PFSK-1 (cell line): ENCODE results near the gene FAIM2.

ENCODE experiments used
- FOXP2 ChIP-seq: optimal IDR thresholded peaks from 2 replicates; pipeline ENCODE3; 2011; ENCODE audit warnings: borderline replicate concordance, control low read depth, inconsistent platforms; ENCODE audit not compliant: insufficient read depth; ENCODE audit errors: extremely low read length, extremely low read depth
- POLR2AphosphoS5 ChIP-seq: IDR thresholded peaks from 2 replicates; pipeline ENCODE4 v1.6.1; 2012; ENCODE audit warnings: low read depth, mild to moderate bottlenecking, control low read depth, low read length, moderate library complexity
- SIN3A ChIP-seq: IDR thresholded peaks from 2 replicates; pipeline ENCODE4 v1.6.1; 2012; ENCODE audit warnings: mild to moderate bottlenecking, low read length, moderate library complexity, borderline replicate concordance; ENCODE audit not compliant: insufficient read depth
- TAF1 ChIP-seq: IDR thresholded peaks from 2 replicates; pipeline ENCODE4 v1.6.1; 2012; ENCODE audit warnings: low read length, control low read depth, borderline replicate concordance; ENCODE audit not compliant: insufficient read depth
- TF ChIP-seq, protein P1 (sequence below), 2 experiments: IDR thresholded peaks; 2 replicates each; pipeline versions ENCODE4 v1.6.1 to v1.8.0; 2011 to 2012; ENCODE audit warnings: low read depth in 2 of 2, low read length in 2 of 2, control low read depth in 1 of 2, inconsistent platforms in 1 of 2, mild to moderate bottlenecking in 1 of 2, moderate library complexity in 1 of 2; ENCODE audit not compliant: insufficient read depth in 1 of 2

Gene FAIM2

DNA sequence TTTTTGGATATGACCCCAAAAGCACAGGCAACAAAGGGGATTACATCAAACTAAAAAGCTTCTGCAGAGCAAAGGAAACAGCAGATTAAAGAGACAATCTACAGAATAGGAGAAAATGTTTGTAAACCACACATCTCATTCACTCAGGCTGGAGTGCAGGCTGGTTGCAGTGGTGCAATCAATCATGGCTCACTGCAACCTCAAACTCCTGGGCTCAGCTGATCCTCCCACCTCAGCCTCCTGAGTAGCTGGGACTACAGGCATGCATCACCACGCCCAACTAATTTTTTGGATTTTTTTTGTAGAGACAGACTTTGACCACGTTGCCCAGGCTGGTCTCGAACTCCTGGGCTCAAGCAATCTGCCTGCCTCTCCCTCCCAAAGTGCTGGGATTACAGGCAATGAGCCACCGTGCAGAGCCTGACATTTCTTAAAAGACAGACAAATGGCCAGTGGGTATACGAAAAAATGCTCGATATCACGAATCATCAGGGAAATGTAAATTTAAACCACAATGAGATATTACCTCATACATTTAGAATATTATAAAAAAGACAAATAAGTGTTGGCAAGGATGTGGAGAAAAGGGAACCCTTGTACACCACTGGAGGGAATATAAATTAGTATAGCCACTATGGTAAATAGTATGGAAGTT, 85.3 kb downstream of the FAIM2 start:
- TF ChIP-seq FOXP2, result no peak
- TF ChIP-seq, protein P1, sequence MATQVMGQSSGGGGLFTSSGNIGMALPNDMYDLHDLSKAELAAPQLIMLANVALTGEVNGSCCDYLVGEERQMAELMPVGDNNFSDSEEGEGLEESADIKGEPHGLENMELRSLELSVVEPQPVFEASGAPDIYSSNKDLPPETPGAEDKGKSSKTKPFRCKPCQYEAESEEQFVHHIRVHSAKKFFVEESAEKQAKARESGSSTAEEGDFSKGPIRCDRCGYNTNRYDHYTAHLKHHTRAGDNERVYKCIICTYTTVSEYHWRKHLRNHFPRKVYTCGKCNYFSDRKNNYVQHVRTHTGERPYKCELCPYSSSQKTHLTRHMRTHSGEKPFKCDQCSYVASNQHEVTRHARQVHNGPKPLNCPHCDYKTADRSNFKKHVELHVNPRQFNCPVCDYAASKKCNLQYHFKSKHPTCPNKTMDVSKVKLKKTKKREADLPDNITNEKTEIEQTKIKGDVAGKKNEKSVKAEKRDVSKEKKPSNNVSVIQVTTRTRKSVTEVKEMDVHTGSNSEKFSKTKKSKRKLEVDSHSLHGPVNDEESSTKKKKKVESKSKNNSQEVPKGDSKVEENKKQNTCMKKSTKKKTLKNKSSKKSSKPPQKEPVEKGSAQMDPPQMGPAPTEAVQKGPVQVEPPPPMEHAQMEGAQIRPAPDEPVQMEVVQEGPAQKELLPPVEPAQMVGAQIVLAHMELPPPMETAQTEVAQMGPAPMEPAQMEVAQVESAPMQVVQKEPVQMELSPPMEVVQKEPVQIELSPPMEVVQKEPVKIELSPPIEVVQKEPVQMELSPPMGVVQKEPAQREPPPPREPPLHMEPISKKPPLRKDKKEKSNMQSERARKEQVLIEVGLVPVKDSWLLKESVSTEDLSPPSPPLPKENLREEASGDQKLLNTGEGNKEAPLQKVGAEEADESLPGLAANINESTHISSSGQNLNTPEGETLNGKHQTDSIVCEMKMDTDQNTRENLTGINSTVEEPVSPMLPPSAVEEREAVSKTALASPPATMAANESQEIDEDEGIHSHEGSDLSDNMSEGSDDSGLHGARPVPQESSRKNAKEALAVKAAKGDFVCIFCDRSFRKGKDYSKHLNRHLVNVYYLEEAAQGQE (IDR thresholded peaks at IDR 0.05; ENCODE audit: insufficient read depth in 1 of 2, low read depth in 2 of 2, low read length in 2 of 2), result no peak
- TF ChIP-seq TAF1, result no peak
- no peak for TF ChIP-seq POLR2AphosphoS5
- TF ChIP-seq SIN3A, result no peak
